HepG2 (cell line): Measurements from ENCODE around the gene SH3TC2.

Source experiments
- BRCA1 ChIP-seq: sonication (generic); formaldehyde crosslinking; IDR thresholded peaks from 2 replicates; pipeline ENCODE4 v1.4.0; 2020; ENCODE audit warnings: missing genetic modification reagents
- ELF1 ChIP-seq: sonication (generic); formaldehyde crosslinking; IDR thresholded peaks from 2 replicates; pipeline ENCODE4 v1.4.0; 2020; ENCODE audit warnings: missing genetic modification reagents
- FOXM1 ChIP-seq: sonication (generic); formaldehyde crosslinking; IDR thresholded peaks from 2 replicates; pipeline ENCODE4 v1.5.0; 2020; ENCODE audit warnings: missing genetic modification reagents
- GATAD2A ChIP-seq: IDR thresholded peaks from 2 replicates; pipeline ENCODE4 v1.6.1; 2016
- ZFP36 ChIP-seq: fragments of 150-350 bp; IDR thresholded peaks from 2 replicates; pipeline ENCODE4 v1.6.1; 2018; ENCODE audit warnings: borderline replicate concordance, low read length, low read depth; ENCODE audit not compliant: partially characterized antibody
- ZNF333 ChIP-seq: sonication (generic); formaldehyde crosslinking; IDR thresholded peaks from 2 replicates; pipeline ENCODE4 v1.4.0; 2020; ENCODE audit warnings: mild to moderate bottlenecking, missing genetic modification reagents, borderline replicate concordance
- ZNF644 ChIP-seq: IDR thresholded peaks from 2 replicates; pipeline ENCODE4 v1.6.1; 2016; ENCODE audit warnings: low read depth
- TF ChIP-seq, protein P1 (sequence below): sonication (generic); formaldehyde crosslinking; IDR thresholded peaks from 2 replicates; pipeline ENCODE4 v1.5.0; 2020; ENCODE audit warnings: mild to moderate bottlenecking, missing genetic modification reagents, moderate library complexity
- TF ChIP-seq, protein P2 (sequence below): IDR thresholded peaks from 2 replicates; pipeline ENCODE4 v1.6.1; 2012; ENCODE audit warnings: inconsistent platforms
- TF ChIP-seq, protein P3 (sequence below): sonication (generic); formaldehyde crosslinking; IDR thresholded peaks from 2 replicates; pipeline ENCODE4 v1.4.0; 2020; ENCODE audit warnings: missing genetic modification reagents
- TF ChIP-seq, protein P4 (sequence below): IDR thresholded peaks from 2 replicates; pipeline ENCODE4 v1.6.1; 2016; ENCODE audit warnings: missing biosample characterization, missing genetic modification reagents, low read depth
- TF ChIP-seq, protein P5 (sequence below): sonication (generic); formaldehyde crosslinking; IDR thresholded peaks from 2 replicates; pipeline ENCODE4 v1.4.0; 2020; ENCODE audit warnings: mild to moderate bottlenecking, missing genetic modification reagents

DNA sequence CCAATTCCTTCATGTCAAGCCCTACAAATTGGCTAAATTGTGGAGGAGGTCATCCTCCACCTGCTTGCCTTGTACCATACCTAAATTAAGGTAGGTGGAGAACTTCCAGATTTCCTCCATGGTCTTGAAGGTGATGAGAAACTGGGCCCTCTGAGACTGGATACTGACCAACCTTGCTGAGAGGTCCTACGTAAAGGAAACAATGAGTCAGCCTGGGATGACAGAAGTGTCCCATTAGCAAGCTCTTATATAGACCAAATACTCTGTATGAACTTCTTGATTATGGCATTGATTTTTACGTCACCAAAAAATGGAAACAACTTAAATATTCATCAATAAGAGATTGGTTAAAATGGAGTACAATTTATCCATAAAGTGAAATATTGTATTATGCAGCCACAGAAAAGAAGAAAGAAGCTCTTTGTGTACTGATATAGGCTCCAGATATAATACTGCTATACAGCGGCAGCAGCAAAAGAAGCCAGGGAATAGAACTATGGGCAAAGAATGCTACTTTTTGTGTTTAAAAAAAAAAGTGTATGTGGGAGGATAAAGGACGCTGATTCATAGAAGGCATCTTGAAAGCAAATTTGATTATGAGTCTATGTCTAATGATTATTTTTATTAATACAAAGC is 18.3 kb downstream of the SH3TC2 start:
- TF ChIP-seq, protein P1, sequence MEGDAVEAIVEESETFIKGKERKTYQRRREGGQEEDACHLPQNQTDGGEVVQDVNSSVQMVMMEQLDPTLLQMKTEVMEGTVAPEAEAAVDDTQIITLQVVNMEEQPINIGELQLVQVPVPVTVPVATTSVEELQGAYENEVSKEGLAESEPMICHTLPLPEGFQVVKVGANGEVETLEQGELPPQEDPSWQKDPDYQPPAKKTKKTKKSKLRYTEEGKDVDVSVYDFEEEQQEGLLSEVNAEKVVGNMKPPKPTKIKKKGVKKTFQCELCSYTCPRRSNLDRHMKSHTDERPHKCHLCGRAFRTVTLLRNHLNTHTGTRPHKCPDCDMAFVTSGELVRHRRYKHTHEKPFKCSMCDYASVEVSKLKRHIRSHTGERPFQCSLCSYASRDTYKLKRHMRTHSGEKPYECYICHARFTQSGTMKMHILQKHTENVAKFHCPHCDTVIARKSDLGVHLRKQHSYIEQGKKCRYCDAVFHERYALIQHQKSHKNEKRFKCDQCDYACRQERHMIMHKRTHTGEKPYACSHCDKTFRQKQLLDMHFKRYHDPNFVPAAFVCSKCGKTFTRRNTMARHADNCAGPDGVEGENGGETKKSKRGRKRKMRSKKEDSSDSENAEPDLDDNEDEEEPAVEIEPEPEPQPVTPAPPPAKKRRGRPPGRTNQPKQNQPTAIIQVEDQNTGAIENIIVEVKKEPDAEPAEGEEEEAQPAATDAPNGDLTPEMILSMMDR (CRISPR knock-in tag), result no peak
- TF ChIP-seq, protein P2, sequence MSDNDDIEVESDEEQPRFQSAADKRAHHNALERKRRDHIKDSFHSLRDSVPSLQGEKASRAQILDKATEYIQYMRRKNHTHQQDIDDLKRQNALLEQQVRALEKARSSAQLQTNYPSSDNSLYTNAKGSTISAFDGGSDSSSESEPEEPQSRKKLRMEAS, result no peak
- no peak for TF ChIP-seq GATAD2A (CRISPR knock-in tag)
- no peak for TF ChIP-seq ZNF333 (CRISPR knock-in tag)
- no peak for TF ChIP-seq ZFP36
- TF ChIP-seq BRCA1, result no peak
- no peak for TF ChIP-seq ELF1 (CRISPR knock-in tag)
- no peak for TF ChIP-seq ZNF644 (CRISPR knock-in tag)
- TF ChIP-seq, protein P3, sequence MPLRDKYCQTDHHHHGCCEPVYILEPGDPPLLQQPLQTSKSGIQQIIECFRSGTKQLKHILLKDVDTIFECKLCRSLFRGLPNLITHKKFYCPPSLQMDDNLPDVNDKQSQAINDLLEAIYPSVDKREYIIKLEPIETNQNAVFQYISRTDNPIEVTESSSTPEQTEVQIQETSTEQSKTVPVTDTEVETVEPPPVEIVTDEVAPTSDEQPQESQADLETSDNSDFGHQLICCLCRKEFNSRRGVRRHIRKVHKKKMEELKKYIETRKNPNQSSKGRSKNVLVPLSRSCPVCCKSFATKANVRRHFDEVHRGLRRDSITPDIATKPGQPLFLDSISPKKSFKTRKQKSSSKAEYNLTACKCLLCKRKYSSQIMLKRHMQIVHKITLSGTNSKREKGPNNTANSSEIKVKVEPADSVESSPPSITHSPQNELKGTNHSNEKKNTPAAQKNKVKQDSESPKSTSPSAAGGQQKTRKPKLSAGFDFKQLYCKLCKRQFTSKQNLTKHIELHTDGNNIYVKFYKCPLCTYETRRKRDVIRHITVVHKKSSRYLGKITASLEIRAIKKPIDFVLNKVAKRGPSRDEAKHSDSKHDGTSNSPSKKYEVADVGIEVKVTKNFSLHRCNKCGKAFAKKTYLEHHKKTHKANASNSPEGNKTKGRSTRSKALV (CRISPR knock-in tag), result no peak
- TF ChIP-seq FOXM1, result no peak
- TF ChIP-seq, protein P4, sequence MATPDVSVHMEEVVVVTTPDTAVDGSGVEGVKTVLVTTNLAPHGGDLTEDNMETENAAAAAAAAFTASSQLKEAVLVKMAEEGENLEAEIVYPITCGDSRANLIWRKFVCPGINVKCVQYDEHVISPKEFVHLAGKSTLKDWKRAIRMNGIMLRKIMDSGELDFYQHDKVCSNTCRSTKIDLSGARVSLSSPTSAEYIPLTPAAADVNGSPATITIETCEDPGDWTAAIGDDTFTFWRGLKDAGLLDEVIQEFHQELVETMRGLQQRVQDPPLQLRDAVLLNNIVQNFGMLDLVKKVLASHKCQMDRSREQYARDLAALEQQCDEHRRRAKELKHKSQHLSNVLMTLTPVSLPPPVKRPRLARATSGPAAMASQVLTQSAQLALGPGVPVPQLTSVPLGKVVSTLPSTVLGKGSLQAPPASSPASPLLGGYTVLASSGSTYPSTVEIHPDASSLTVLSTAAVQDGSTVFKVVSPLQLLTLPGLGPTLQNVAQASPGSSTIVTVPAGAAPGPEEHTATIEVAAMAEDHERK, result no peak
- TF ChIP-seq, protein P5, sequence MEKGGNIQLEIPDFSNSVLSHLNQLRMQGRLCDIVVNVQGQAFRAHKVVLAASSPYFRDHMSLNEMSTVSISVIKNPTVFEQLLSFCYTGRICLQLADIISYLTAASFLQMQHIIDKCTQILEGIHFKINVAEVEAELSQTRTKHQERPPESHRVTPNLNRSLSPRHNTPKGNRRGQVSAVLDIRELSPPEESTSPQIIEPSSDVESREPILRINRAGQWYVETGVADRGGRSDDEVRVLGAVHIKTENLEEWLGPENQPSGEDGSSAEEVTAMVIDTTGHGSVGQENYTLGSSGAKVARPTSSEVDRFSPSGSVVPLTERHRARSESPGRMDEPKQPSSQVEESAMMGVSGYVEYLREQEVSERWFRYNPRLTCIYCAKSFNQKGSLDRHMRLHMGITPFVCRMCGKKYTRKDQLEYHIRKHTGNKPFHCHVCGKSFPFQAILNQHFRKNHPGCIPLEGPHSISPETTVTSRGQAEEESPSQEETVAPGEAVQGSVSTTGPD (CRISPR knock-in tag), result no peak
